ENCODE measurements around the gene PXDN. TPM values are rescaled to one million over a fixed set of nuclear protein-coding genes. Genes with fewer than 3 reads are reported as not detected.

The PXDN gene
- total and polyA plus RNA-seq, 9 donors, result 36.0 to 116 (median 54.5) TPM

DNA sequence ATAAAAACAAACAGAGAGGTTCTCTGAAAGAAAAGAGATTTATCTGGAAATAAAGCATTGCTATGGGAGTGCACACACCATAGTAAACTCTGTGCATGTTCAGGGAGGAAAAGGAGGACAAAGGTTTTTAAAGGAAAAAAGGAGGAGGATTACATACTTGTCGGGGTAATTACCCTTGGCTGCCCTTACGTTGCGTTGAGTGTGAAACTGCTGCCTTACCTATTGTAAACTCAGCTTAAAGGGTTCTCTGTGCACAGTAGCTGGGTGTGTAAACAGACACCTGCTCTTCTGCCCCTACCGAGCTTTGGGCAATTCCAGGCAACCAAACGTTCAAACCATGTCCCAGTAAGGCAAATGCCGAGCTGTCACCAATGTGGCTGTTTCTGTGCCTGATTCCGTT, 29.6 kb upstream of the PXDN start:
- 53 to 68% (median 59%) methylated on average over 7 of the region's 7 CpGs for WGBS, 3 donors

GRCh38 chr2:1772471-1773267, 28.4 kb upstream of the PXDN start:
- TF ChIP-seq, protein P1, sequence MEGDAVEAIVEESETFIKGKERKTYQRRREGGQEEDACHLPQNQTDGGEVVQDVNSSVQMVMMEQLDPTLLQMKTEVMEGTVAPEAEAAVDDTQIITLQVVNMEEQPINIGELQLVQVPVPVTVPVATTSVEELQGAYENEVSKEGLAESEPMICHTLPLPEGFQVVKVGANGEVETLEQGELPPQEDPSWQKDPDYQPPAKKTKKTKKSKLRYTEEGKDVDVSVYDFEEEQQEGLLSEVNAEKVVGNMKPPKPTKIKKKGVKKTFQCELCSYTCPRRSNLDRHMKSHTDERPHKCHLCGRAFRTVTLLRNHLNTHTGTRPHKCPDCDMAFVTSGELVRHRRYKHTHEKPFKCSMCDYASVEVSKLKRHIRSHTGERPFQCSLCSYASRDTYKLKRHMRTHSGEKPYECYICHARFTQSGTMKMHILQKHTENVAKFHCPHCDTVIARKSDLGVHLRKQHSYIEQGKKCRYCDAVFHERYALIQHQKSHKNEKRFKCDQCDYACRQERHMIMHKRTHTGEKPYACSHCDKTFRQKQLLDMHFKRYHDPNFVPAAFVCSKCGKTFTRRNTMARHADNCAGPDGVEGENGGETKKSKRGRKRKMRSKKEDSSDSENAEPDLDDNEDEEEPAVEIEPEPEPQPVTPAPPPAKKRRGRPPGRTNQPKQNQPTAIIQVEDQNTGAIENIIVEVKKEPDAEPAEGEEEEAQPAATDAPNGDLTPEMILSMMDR (IDR thresholded peaks at IDR 0.05), result no peak
- no peak for TF ChIP-seq POLR2A (IDR thresholded peaks at IDR 0.05)
- TF ChIP-seq EP300 (IDR thresholded peaks at IDR 0.05), result no peak
- WGBS, 3 donors, result 80 to 86% (median 84%) methylated on average over 8 of the region's 8 CpGs

More for the DNA sequence above, 29.6 kb upstream of the PXDN start:
- Histone ChIP-seq H3K9me3 (no peaks in the 10 kb centered on the region), H3K36me3 (no peaks in the 10 kb centered on the region), H3K4me1 (ENCODE audit: insufficient read depth) (no peaks in the 10 kb centered on the region), H3K27me3 (no peaks in the 10 kb centered on the region), H3K27ac (no peak overlapping the region), H3K4me3 (no peak overlapping the region)
- DNase-seq, result peak in 1 of 5 donors; percentile 1
- TF ChIP-seq POLR2A (IDR thresholded peaks at IDR 0.05) (no peak), EP300 (IDR thresholded peaks at IDR 0.05) (no peak)
- TF ChIP-seq, protein P1 (IDR thresholded peaks at IDR 0.05), result no peak
- intact Hi-C loops (cut with DNase I), result no loop called here

DNA sequence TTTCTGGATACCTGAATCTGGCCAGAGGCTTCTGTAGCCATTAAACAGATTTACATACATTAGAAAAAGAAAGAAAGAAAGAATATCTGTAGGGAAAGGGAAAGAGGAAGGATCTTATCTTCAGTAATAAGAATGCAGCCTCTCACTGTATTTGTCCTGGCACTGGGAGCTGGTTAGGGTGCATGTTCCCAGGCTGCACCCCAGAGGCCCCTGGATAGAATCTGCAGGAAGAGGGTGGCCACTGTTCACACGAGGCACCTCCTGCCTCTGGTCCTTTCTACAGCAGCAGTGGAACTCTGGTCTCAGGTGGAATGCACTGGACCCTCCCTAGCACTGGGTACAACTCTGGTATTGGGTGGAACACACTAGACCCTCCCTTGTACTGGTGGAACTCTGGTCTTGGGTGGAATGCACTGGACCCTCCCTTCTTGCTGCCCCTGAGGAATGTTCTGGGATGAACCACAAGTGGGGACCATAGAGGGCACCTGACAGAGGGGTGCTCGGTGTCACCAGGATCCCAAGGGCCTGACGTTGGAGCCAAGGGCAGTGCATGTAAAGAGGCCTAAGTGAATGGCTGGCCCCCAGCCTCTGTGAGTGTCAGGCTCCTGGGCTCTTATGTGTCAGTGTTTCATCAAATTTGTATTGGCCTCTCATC, 27.4 kb upstream of the PXDN start:
- no peaks in the 10 kb centered on the region for H3K9me3 ChIP-seq
- intact Hi-C loops (cut with DNase I), result no loop called here
- no peaks in the 10 kb centered on the region for H3K4me1 ChIP-seq (ENCODE audit: insufficient read depth)
- no peak overlapping the region for H3K4me3 ChIP-seq
- TF ChIP-seq, protein P1 (IDR thresholded peaks at IDR 0.05), result no peak
- TF ChIP-seq POLR2A (IDR thresholded peaks at IDR 0.05) (no peak), EP300 (IDR thresholded peaks at IDR 0.05) (no peak)
- H3K27ac ChIP-seq, result no peak overlapping the region
- no peaks in the 10 kb centered on the region for H3K27me3 ChIP-seq
- peak in 1 of 5 donors; percentile 12 for DNase-seq
- no peaks in the 10 kb centered on the region for H3K36me3 ChIP-seq
- 74 to 92% (median 89%) methylated on average over 3 of the region's 3 CpGs for WGBS, 3 donors

More at GRCh38 chr2:1772471-1773267, 28.4 kb upstream of the PXDN start:
- H3K4me1 ChIP-seq (ENCODE audit: insufficient read depth), result no peaks in the 10 kb centered on the region
- intact Hi-C loops (cut with DNase I), result no loop called here
- H3K27me3 ChIP-seq, result no peaks in the 10 kb centered on the region
- no peaks in the 10 kb centered on the region for H3K9me3 ChIP-seq
- H3K27ac ChIP-seq, result no peak overlapping the region
- peak in 1 of 5 donors; percentile 3 for DNase-seq
- no peaks in the 10 kb centered on the region for H3K36me3 ChIP-seq
- H3K4me3 ChIP-seq, result no peak overlapping the region

DNA sequence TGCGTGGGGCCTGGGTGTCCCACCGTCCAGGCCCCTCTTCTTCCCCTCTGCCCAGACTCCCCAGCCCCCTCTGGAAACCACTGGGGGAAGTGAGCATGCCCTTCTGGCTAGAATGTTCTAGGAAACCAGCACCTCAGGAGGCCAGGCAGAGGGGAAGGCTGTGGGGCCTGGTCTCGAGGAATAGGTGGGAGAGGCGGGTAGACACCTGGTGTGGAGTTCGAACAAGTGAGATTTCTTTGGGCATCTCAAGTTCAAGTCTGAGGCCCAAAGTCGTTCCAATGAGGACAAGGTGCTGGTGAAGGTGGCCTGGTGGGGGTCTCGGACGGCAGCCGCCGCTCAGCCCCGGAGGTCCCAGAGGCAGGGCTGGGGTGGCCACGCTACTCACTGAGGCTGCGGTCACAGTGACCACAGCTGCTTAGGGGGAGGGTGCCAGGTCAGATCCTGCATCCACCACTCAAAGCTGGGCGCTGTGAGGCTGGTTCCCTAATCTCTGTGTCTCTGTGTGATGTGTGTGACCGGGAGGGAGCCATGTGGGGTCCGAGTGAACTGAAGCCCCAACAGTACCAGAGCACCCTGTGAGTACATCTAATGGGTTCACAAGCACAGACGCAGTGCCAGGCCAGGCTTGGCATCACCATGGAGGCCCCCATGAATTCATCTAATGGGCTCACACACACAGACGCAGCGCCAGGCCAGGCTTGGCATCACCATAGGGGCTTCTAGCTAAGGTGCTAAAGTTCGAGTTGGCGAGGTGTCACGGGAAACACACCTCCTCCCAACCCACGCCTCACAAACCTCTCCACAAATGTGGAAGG, 26.5 kb upstream of the PXDN start:
- no peak overlapping the region for H3K27ac ChIP-seq
- WGBS, 3 donors, result 93 to 94% (median 94%) methylated on average over 23 of the region's 23 CpGs
- H3K4me3 ChIP-seq, result no peak overlapping the region
- no peaks in the 10 kb centered on the region for H3K27me3 ChIP-seq
- H3K9me3 ChIP-seq, result no peaks in the 10 kb centered on the region
- DNase-seq, result peak in 1 of 5 donors; percentile 19
- no peak for TF ChIP-seq POLR2A (IDR thresholded peaks at IDR 0.05)
- TF ChIP-seq, protein P1 (IDR thresholded peaks at IDR 0.05), result no peak
- TF ChIP-seq EP300 (IDR thresholded peaks at IDR 0.05), result no peak
- H3K36me3 ChIP-seq, result no peaks in the 10 kb centered on the region
- H3K4me1 ChIP-seq (ENCODE audit: insufficient read depth), result no peaks in the 10 kb centered on the region
- intact Hi-C loops (cut with DNase I), result no loop called here
